ENCODE data around the gene DPH6.
"Not testable (repeated sequence)": the region's sequence is repeated elsewhere in the genome, so short reads cannot be mapped to it uniquely, and the experiment has no call there.

DPH6 gene, protein sequence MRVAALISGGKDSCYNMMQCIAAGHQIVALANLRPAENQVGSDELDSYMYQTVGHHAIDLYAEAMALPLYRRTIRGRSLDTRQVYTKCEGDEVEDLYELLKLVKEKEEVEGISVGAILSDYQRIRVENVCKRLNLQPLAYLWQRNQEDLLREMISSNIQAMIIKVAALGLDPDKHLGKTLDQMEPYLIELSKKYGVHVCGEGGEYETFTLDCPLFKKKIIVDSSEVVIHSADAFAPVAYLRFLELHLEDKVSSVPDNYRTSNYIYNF
- long read RNA-seq, donor 1, partial matches to known transcripts = 0 of 2 reads
- long read RNA-seq, donor 1, other reads (novel, unspliced or antisense) = 0 of 2 reads
- long read RNA-seq, donor 2, partial matches to known transcripts = 0 of 1 reads
- long read RNA-seq, donor 2, other reads (novel, unspliced or antisense) = 0 of 1 reads
- long read RNA-seq, donor 3, partial matches to known transcripts = 0 of 3 reads
- long read RNA-seq, donor 3, other reads (novel, unspliced or antisense) = 0 of 3 reads
- long read RNA-seq, donor 4, partial matches to known transcripts = 0 of 2 reads
- long read RNA-seq, donor 4, other reads (novel, unspliced or antisense) = 0 of 2 reads
- long read RNA-seq, donor 5, partial matches to known transcripts = 0 of 3 reads
- long read RNA-seq, donor 5, other reads (novel, unspliced or antisense) = 0 of 3 reads
- long read RNA-seq, donor 6 = 0 reads
- long read RNA-seq, donor 7 = 0 reads
- long read RNA-seq, donor 8, partial matches to known transcripts = 0 of 1 reads
- long read RNA-seq, donor 8, other reads (novel, unspliced or antisense) = 0 of 1 reads

DNA sequence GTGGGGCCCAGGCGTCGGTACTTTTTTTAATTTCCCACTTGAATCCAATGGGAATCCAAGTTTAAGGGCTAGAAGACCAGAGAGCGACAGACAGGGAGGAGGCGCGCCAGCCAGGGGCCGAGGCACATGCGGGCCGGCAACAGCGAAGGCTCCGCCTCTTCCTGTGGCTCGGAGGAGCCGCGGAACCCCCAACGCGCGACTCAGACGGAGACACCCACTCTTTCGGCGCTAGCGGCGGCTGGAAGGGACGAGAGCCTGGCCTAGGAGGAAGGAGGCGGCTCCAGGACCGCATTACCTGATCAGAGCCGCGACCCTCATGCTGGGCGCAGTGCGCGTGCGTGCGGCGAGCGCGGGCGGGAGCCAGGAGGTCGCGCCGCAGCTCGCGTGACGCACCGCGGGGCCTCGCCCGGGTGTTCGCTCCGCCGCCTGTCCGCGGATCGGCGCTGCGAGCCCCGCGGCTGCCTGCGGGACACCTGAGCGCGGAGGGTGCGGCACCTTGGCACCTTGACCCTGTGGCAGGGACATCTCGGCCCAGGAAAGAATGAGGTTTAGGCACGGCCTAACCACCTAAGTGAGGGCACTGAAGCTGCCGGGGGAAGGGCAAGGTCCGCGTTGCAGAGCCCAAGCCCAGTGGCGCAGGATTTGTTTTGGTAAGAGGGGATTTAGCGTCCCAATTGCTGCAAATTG, at the start of gene DPH6:
DPH6 (minus strand) TSS at position 342 of the 687 bp plus-strand sequence; CDS start at position 318, 24 bp downstream.
- DNase-seq = peak; percentile 100

DNA sequence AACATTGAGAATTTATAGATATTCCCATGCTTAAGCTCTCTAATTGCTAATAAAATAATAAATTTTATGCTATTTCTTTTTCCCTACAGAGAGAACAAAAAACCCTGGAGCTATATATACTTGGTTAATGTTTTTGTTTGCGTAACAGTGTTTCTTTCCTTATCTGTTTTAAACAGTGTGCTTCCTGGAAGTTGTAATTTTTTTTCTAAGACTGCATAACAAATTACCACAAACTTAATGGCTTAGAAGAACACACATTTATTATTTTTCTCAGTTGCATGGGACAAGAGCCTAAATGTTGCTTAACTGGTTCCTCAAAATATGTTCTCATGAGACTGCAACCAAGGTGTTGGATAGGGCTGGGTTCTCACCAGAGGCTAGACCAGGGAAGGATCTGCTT, 49.7 kb upstream of the DPH6 start:
- no peak for DNase-seq

DNA sequence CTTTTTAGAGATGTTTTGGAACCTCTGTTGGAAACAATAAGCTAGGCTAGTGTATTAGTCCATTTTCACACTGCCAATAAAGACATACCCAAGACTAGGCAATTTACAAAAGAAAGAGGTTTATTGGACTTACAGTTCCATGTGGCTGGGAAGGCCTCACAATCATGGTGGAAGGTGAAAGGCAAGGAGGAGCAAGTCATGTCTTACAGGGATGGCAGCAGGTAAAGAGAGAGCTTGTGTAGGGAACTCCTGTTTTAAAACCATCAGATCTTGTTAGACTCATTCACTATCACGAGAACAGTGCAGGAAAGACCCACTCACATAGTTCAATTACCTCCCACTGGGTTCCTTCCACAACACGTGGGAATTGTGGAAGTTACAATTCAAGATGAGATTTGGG, 46.0 kb upstream of the DPH6 start:
- DNase-seq = not testable (repeated sequence)

DNA sequence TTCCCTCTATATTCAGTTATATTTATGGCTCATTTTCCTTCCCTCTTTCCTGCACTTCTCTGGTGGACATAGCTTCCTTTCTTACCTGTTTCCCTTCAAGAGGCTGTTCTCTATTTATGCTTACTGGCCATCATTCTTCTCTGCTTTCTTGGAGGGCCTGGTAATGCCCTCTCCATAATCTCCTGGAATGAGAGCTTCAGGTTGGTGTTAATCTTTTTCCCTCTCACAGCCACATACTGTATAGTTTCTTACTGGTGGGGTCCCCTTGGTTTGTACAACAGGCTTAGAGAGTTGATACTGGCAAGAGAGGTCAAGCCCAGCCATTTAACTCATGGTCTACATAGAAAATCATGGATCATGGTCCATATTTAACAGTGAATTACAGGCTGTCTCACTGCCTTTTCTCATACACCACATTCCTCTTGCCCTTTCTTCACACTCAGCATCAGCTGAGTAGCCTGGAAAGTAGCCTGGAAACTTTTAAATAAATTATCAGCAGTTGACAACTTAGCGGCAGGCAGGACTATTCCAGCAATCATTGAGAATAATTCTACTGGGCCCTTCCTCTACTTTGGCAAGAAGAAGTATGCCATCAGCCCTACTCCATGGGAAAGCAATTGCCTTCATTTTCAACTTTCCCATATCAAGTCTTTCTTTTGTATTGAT, 38.0 kb upstream of the DPH6 start:
- no peak for DNase-seq

DNA sequence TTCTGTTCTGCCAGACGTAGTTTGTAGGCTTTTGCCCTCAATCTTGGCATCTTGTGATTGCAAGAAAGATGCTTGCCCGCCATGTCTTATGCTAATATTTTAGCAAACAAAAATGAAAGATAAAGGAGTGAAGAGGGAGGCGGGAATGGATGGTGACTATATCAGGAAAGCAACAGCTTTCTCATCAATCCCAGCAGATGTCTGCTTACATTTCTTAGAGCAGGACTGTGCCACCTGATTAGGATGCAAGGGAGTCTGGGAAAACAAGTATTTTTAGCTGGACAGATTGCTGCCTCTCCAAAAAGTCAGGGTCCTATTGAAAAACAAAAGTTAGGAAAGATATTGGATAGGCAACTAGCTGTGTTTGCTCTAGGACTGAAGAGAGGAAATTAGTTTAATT, 34.6 kb upstream of the DPH6 start:
- no peak for DNase-seq

DNA sequence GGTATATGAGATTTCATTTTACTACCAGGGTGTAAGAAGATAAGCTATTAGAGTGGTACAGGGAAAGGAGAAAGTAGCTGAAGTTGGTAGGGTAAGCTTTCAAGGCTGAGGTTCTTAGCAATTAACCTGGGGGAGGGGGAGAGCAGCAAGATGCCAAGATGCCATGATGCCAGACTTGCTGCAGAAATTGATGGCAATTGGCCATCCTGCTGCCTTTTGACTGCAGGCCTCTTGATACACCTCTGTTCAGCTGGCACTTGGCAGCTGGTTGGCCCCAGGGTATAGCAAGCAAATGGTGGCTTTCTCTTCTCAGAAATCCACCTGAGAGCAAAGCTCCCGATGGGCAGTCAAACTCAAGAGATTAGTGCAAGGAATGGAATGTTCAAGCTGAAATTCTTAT, 21.4 kb upstream of the DPH6 start:
- DNase-seq = no peak

DNA sequence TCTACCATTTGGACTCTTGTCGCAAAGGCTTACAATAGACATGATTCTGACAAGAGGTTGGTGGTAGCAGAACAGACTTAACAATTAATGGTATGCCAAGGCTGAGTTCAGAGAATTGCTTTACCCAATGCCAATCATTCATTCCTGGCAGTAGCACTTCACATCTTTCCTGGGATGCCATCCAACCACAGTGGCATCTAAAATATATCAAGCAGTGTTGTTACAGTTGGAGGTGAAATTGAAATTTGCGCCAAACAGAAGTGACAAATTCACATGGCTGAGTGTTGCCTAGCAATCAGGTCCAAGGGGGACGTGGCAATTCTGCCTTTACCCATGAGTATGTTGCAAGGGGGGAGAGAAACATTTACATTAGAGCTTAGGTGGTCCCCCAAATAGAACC, 21.0 kb upstream of the DPH6 start:
- DNase-seq = no peak

DNA sequence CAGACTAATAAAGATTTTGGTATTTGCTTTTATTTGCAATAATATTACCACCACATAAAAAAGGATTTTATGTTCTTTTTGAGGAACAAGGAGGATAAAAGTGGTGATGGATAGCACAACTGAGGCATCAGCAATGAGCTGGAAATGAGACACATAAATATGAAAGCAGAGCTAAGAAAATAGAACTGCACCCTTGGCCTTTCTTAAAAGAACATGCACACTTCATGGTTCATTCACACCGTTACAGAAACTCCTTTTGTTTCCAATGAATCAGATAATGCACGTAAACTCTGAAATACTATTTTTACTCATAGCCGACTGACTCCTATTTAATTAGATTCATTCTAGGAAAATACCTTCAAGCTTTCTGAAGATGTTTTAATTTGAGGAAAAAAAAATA, 19.9 kb upstream of the DPH6 start:
- no peak for DNase-seq

DNA sequence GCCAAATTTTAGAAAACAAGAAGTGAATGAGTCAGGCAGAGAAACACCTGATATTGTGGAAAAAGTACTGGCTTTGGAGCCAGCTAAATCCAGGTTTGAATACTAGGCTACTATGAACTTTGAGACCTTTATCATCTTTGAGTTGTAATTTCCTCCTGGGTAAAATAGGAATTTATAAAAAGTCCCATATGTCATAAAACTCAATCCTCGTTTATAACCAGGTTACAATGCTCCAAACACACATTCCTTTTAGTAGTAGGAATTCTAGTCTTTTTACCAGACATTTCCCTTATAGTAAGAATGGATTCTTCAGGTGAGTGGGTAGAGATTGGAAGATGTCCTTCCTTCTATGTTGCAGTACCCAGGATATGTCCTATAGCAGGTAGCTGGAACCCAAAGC, 16.7 kb upstream of the DPH6 start:
- DNase-seq = no peak

DNA sequence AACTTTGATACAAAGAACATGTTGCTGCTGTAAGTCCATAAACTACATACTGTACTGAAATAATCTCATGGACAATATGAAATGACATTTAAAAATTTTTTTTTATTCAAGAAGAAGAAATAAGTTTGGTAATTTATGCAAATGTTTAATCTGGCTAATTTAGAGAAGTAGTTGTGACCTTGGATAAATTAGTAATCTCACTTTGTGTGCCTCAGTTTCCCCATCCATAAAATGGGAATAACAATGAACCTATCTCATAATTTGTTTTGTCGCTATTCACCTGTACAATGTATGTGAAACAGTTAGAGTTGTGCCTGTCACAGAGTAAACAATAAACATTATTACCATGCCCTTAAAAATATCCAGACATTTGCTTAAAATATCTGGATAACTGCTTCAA, 15.3 kb upstream of the DPH6 start:
- no peak for DNase-seq

DNA sequence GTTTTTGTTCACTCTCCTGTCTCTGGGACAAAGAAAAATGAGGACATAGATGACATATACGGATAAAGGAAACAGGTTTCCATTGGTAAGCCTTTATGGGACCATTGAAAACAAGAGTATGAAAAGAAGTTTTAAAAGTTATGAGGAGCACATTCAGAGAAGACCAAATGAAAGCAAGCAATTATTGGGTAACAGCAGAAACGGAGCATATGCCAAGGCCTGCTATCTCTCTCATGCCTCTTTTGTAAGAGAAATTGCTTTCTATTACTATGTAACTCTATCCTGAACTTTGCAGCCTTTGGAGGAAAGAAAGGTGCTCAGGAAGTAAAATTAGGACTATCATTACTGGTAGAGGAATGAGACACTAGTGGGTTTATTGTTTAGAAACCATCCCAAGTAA, 14.9 kb upstream of the DPH6 start:
- DNase-seq = no peak

DNA sequence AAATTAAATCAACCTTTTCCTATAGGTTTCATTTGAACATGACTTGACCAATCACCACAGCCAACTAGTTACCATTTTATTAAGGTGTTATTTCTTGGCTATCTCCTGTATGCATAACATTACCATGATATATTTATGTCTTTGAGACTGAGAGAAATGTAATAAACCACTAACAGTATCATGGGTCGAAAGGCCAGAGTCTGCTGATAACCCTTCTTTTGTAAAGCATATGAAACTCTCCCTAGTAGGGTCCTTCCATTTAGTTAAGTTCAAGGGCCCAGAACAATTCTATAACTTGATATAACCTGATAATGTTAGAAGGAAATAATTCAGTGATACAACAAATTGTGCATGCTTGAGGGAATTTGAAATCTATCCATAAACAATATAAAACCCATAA, 14.3 kb upstream of the DPH6 start:
- DNase-seq = no peak

DNA sequence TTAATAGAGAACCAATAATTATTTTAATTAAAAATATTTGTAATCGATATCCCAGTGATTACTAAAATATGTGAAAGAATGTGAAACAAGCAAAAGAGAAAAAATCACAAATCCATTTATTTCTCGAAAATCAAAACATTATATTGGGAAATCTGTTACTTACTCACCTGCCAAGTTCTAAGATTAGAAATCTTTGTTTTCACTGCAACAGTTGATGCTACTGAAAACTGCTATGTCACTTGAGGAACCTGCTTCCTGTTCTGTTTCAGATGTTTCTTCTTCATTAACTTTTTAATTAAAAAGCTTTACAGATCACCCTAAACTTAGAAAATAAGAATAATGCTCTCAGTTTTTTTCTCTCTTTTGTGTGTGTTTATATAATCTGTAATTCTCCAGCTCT, 13.7 kb upstream of the DPH6 start:
- DNase-seq = no peak

DNA sequence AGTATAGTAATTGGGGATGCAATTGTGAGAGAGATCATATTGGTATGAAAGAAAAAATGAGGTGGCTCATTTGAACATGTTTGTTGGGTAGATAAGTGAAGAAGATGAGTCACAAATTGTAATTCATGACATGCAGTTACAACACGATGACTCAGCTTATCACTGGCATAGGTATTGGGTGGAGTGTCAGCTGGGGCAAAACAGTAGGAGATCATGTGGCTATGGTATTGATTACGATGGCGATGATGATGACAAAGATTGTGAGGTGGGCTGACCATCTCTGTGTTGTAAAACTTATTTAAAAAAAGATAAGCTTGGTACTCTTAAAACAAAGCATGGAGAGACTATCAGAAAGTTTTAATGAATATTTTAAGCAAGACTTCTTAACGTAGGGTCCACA, 11.6 kb upstream of the DPH6 start:
- no peak for DNase-seq

DNA sequence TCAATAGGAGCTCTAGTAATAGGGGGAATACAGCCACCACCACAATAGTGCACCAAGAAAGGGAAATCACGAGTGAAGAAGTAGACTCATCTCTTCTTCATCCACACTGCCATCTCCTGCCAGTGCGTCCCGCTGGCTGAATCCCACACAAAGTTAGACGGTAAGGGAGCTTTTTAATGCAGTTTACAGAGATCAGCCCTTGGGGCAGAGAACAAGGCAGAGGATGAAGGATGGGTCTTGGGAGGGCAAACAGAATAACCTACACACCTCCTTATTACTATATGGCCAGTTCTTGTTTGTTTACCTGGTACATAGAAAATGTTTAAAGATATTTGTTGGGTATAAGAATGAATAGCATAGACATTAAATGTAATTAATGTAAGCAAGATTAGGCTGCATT, 11.0 kb upstream of the DPH6 start:
- DNase-seq = no peak

DNA sequence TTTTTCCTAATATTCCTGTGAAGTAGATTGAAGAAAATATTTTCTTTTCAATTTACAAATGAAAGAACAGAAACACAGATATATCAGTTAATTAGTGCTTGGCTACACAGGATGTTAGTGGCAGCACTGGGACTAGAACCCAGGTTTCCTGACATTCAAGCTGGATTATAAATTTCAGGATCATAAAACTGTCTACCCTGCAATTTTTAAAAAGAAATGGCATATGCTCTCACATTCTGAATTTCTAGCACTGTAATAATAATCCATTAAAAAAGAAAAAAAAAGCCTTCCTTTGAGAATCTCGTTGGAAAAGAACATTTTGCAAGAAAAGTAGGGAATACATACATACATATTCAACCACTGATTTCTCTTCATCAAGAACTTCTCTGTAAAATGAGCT, 9.3 kb upstream of the DPH6 start:
- no peak for DNase-seq

DNA sequence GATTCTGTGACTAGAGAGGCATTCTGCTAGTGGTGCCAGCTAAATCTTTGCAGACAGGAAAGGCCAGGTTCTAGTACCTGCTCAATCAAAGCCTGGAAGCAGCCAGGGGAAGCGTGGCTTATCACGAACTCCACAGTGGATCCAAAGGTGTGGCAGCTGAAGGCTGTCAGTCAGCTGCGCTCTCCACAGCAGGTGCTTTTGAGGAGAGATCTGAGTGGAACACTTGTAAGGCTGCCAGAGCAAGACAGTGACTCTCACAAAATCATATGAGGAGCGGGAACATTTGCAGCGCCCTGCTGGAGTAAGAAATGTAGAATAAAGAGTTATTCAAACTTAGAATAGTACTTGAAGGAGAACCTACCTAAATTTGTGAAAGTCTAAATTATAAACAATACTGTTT, 5.0 kb upstream of the DPH6 start:
- DNase-seq = no peak

DNA sequence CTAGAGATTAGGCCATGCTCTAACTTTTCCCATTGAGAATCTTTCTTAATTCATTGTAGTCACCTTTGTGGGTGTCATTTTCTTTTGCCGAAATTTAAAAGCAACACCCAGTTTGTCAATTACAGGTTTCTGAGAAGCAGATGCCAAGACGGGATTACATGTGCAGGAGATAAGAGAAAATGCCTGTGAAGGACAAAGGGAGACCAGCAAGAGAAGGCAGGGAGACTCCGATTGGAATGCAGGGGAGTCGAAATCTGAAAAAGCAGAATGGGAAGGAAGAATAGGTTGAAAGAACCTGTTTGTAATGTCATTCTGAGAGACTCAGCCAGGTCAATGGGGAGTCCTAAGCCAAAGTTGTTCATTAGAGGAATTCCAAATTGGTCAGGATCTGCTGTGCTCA, 3.6 kb upstream of the DPH6 start:
- no peak for DNase-seq

DNA sequence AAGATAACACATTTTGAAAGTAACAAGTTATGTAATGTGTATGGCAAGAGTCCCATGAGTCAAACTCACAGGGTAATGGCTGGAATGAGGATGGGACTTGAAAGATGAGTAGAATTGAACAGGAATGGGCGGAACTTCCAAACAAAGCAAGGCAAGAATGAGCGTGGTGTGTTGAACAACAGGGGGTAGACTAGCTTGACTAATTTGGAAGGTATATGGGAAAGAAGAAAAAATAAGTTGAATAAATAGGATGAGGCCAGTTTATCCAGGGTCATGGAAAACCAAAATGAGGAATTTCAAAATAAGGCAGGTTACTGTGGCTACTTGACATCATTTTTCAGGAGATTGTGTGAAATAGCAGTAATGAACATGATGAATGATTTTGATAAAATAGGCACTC, 2.5 kb upstream of the DPH6 start:
- DNase-seq = no peak

DNA sequence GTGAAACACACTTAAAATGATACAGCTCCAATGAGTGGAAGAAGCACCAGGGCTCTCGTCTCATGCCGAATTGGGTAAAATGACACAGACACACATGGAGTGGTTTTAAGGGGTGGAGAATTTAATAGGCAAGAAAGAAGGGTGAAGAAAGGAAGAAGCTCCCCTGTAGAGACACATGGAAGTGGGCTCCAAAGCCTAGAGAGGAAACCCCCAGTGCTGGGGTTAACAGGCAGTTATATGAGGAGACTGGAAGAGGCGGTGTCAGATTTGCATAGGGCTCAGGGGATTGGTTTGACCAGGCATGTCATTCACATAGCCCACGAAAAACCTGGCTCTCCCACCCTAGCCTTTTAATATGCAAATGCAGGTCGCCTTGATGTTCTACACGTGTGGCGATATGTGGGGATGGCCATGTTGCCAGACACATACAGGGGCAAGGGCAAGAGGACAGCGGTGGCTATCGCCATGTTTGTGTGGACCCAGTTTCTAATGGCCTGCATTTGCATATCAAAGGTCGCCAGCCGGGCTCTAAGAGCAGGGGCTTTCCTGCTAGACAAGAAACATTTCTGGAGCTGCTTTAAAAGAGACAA, 1.9 kb upstream of the DPH6 start:
- DNase-seq = no peak

DNA sequence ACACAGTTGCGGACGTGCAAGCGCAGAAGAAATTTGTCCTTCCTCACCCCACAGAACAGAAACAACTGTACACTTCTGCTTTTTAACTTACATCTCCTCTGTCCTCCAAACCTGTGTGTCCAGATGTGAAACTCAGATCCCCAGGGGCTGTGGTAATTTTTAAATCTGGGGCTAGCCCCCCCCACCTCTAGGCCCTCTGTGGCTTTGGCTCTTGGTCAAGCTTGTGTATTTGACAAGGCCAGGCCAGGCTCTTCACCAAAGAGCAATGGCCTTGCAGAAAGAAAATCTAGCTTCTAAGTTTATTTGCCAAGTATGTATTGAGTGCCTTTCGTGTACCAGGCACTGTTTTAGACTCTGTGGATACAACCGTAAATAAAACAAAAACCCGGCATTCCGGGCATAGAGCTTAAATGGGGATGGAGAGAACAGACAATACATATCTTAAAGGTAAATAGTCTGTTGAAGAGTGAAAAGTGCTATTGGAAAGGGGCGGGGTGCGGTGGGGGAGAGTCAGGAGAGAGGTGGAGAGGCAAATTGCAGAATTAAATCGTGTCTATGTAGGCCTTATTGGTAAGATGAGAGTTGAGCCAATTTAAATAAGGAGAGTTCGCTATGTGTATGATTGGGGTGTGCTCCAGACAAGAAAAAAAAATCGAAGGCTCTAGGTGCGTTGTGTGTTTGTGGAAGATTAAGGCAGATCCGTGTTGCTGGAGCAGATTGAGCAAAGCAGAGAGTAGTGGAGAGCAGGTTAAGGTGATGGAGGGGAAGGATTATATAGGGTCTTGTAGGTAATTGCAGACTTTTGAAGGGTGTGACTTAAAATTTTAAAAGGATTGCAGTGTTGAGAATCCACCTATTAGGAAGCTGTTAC, 781 bp upstream of the DPH6 start:
- no peak for DNase-seq
